ENCODE data around the gene EDC3. TPM values are rescaled to one million over a fixed set of nuclear protein-coding genes. Genes with fewer than 3 reads are reported as not detected.

EDC3 gene
- total RNA-seq, 1 experiment from 2014 or later = 45.1 TPM

DNA sequence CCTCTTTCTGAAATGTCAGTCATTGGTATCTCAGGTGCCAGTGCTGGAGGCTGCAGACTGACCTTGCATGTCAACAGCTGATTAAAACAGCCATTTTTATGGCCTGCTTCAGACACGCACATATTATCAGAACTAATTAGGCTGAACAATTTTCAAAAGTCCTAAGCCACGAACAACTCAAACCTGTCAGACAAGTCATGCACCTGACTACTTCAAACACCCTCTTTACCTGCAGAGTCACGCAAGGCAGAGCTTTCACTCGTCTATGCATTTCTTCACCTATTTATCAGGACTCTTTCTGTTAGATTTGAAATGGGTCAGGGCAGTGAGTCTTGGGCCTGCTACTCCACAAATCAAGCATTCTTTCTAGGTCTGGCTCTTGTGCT, 53.5 kb downstream of the EDC3 start:
- Histone ChIP-seq H2AFZ (ENCODE audit: low read depth, low read length, poor library complexity, severe bottlenecking) (no peak overlapping the region), H3K9me2 (ENCODE audit: insufficient read depth) (no peaks in the 10 kb centered on the region), H3K4me2 (ENCODE audit: low read length) (no peak overlapping the region), H4K20me1 (ENCODE audit: insufficient read depth) (0 out of 2 replicates have a peak, but pooled peaks cover 5% of the 10 kb centered on the region), H3K36me3 (ENCODE audit: control insufficient read depth in 1 of 2, insufficient read depth in 2 of 2, low read length in 2 of 2) (no peaks in the 10 kb centered on the region), H3K27ac (ENCODE audit: low read depth, low read length) (no peak overlapping the region), H3K4me3 (replicated peaks in 1 of 2; ENCODE audit: low read depth in 1 of 2, low read length in 2 of 2) (no peak overlapping the region), H3K27me3 (ENCODE audit: insufficient read depth, low read length) (no peaks in the 10 kb centered on the region), H3K9ac (ENCODE audit: low read length) (no peak overlapping the region), H3K4me1 (ENCODE audit: control insufficient read depth in 1 of 2, insufficient read depth in 2 of 2, low read length in 2 of 2) (no peaks in the 10 kb centered on the region), H3K9me3 (ENCODE audit: control insufficient read depth in 1 of 2, insufficient read depth in 1 of 2, low read depth in 1 of 2, low read length in 2 of 2) (no peaks in the 10 kb centered on the region), H3K79me2 (ENCODE audit: insufficient read depth, low read length) (peaks cover 25% of the 10 kb centered on the region; the same call in 1 of the 2 replicates)
- no peak for DNase-seq (ENCODE audit: low read depth, low spot score)
- no peak for ATAC-seq
- RAD21 ChIA-PET (ENCODE audit: low non-redundant PET in 1 of 2, low total read pairs in 2 of 2, uncharacterized antibody in 2 of 2, unreplicated experiment in 2 of 2) = no interaction called here
- POLR2A ChIA-PET = no interaction called here
- CTCF ChIA-PET = interaction anchor here (1.6 kb wide), 1 partner anchor 11 kb away, joined by 6 read pairs; no protein-coding TSS in a partner anchor
- intact Hi-C loops (cut with micrococcal nuclease) = no loop called here
- no TSS peak for BruUV-seq (replicated peaks)
- TF ChIP-seq FOSL1 (IDR thresholded peaks at IDR 0.05; ENCODE audit: low read depth) (no peak), EGR1 (IDR thresholded peaks at IDR 0.05; ENCODE audit: low read depth) (no peak), POLR2AphosphoS5 (IDR thresholded peaks at IDR 0.05; ENCODE audit: low read depth, low read length) (no peak), POLR2A (IDR thresholded peaks at IDR 0.05; ENCODE audit: borderline replicate concordance, extremely low read depth, insufficient read depth, insufficient read length) (no peak), EZH2phosphoT487 (IDR thresholded peaks at IDR 0.05; ENCODE audit: borderline replicate concordance) (no peak), ATF3 (IDR thresholded peaks at IDR 0.05) (no peak), TCF7L2 (IDR thresholded peaks at IDR 0.05; ENCODE audit: borderline replicate concordance, extremely low read depth, insufficient read depth, insufficient read length) (no peak), SP1 (IDR thresholded peaks at IDR 0.05; ENCODE audit: low read depth) (no peak), CTCF (IDR thresholded peaks at IDR 0.05 in 2 of 3, conservative IDR thresholded peaks at IDR 0.05 in 1 of 3; ENCODE audit: borderline replicate concordance in 1 of 3, insufficient read depth in 1 of 3, low read depth in 2 of 3, low read length in 2 of 3) (no peak), YY1 (IDR thresholded peaks at IDR 0.05; ENCODE audit: extremely low read depth, insufficient replicate concordance, low read depth, low read length) (no peak), SIN3A (IDR thresholded peaks at IDR 0.05; ENCODE audit: low read depth) (no peak), ZBTB33 (IDR thresholded peaks at IDR 0.05; ENCODE audit: extremely low read depth, insufficient replicate concordance, low read length) (no peak), RAD21 (IDR thresholded peaks at IDR 0.05; ENCODE audit: low read depth) (no peak), CBX3 (IDR thresholded peaks at IDR 0.05; ENCODE audit: low read depth) (no peak), ZFX (IDR thresholded peaks at IDR 0.05) (no peak), ELF1 (IDR thresholded peaks at IDR 0.05; ENCODE audit: borderline replicate concordance, low read depth) (no peak), CEBPB (IDR thresholded peaks at IDR 0.05; ENCODE audit: low read depth) (no peak)
- TF ChIP-seq, protein P1, sequence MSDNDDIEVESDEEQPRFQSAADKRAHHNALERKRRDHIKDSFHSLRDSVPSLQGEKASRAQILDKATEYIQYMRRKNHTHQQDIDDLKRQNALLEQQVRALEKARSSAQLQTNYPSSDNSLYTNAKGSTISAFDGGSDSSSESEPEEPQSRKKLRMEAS (IDR thresholded peaks at IDR 0.05) = no peak
- TF ChIP-seq, protein P2, sequence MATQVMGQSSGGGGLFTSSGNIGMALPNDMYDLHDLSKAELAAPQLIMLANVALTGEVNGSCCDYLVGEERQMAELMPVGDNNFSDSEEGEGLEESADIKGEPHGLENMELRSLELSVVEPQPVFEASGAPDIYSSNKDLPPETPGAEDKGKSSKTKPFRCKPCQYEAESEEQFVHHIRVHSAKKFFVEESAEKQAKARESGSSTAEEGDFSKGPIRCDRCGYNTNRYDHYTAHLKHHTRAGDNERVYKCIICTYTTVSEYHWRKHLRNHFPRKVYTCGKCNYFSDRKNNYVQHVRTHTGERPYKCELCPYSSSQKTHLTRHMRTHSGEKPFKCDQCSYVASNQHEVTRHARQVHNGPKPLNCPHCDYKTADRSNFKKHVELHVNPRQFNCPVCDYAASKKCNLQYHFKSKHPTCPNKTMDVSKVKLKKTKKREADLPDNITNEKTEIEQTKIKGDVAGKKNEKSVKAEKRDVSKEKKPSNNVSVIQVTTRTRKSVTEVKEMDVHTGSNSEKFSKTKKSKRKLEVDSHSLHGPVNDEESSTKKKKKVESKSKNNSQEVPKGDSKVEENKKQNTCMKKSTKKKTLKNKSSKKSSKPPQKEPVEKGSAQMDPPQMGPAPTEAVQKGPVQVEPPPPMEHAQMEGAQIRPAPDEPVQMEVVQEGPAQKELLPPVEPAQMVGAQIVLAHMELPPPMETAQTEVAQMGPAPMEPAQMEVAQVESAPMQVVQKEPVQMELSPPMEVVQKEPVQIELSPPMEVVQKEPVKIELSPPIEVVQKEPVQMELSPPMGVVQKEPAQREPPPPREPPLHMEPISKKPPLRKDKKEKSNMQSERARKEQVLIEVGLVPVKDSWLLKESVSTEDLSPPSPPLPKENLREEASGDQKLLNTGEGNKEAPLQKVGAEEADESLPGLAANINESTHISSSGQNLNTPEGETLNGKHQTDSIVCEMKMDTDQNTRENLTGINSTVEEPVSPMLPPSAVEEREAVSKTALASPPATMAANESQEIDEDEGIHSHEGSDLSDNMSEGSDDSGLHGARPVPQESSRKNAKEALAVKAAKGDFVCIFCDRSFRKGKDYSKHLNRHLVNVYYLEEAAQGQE (IDR thresholded peaks at IDR 0.05; ENCODE audit: low read depth) = no peak
